GM12878 (cell line): ENCODE data around the gene PREX1. TPM values are rescaled to one million over a fixed set of nuclear protein-coding genes. Genes with fewer than 3 reads are reported as not detected.

Experiments used
- BHLHE40 ChIP-seq, 2 experiments: fragments of 450-650 bp in 1 of 2; IDR thresholded peaks; 2 replicates each; pipeline ENCODE4 v1.6.1; 2011 to 2017; ENCODE audit warnings: low read depth in 2 of 2, borderline replicate concordance in 1 of 2, improper control_type of control experiment in 1 of 2, low read length in 1 of 2, mild to moderate bottlenecking in 1 of 2
- BMI1 ChIP-seq: fragments of 450-650 bp; IDR thresholded peaks from 2 replicates; pipeline ENCODE4 v1.6.1; 2016; ENCODE audit warnings: mild to moderate bottlenecking, moderate library complexity, borderline replicate concordance
- CBFB ChIP-seq: IDR thresholded peaks from 2 replicates; pipeline ENCODE4 v1.6.1; 2016; ENCODE audit warnings: antibody characterized with exemption, low read depth
- FOXM1 ChIP-seq: IDR thresholded peaks from 2 replicates; pipeline ENCODE4 v1.6.1; 2012; ENCODE audit warnings: low read depth, mild to moderate bottlenecking, inconsistent platforms, low read length, moderate library complexity
- GATAD2B ChIP-seq: fragments of 450-650 bp; conservative IDR thresholded peaks from 2 replicates; pipeline ENCODE4 v1.6.1; 2017; ENCODE audit warnings: low read depth, mild to moderate bottlenecking, moderate library complexity
- IKZF1 ChIP-seq: fragments of 450-650 bp; conservative IDR thresholded peaks from 2 replicates; pipeline ENCODE4 v1.6.1; 2017; ENCODE audit warnings: antibody characterized with exemption, mild to moderate bottlenecking
- IKZF2 ChIP-seq, 2 experiments: fragments of 450-650 bp; IDR thresholded peaks; 2 replicates each; pipeline ENCODE4 v1.6.1; 2017; ENCODE audit warnings: mild to moderate bottlenecking in 2 of 2, moderate library complexity in 2 of 2
- NFYB ChIP-seq: IDR thresholded peaks from 2 replicates; pipeline ENCODE4 v1.6.1; 2011; ENCODE audit warnings: low read depth, mild to moderate bottlenecking, low read length, improper control_type of control experiment, moderate library complexity; ENCODE audit not compliant: insufficient read depth
- PAX5 ChIP-seq: IDR thresholded peaks from 2 replicates; pipeline ENCODE4 v1.6.1; 2011; ENCODE audit warnings: low read depth, low read length, borderline replicate concordance
- RAD51 ChIP-seq: fragments of 450-650 bp; IDR thresholded peaks from 2 replicates; pipeline ENCODE4 v1.6.1; 2016; ENCODE audit warnings: moderate library complexity, mild to moderate bottlenecking, inconsistent platforms
- SMAD5 ChIP-seq: IDR thresholded peaks from 2 replicates; pipeline ENCODE4 v1.6.1; 2016; ENCODE audit warnings: antibody characterized with exemption, low read depth
- TAF1 ChIP-seq: IDR thresholded peaks from 2 replicates; pipeline ENCODE4 v1.6.1; 2011; ENCODE audit warnings: mild to moderate bottlenecking, low read depth, low read length, borderline replicate concordance
- TCF12 ChIP-seq: IDR thresholded peaks from 2 replicates; pipeline ENCODE4 v1.6.1; 2011; ENCODE audit warnings: low read depth, mild to moderate bottlenecking, low read length
- ZBED1 ChIP-seq: IDR thresholded peaks from 2 replicates; pipeline ENCODE4 v1.6.1; 2016; ENCODE audit warnings: borderline replicate concordance
- ZNF274 ChIP-seq: IDR thresholded peaks from one replicate; pipeline ENCODE4 v1.8.0; 2011; ENCODE audit not compliant: insufficient read length, insufficient read depth
- polyA plus RNA-seq, 11 experiments: library from polyadenylated mRNA; depleted of rRNA in 4 of 11; unstranded in 6 of 11; stranded (reverse) in 5 of 11; fragments of >200 nt; fragmentation: Nextera tagmentation in 4 of 11; fragmentation: Illumina TruSeq in 1 of 11; extraction: Ambion mirVana in 4 of 11; extraction: Trizol in 1 of 11; gene quantifications; 1 replicate in 1 of 11; 2 replicates in 10 of 11; pipeline versions ENCODE4 v1.2.1 to v1.2.3, GENCODE V29; 2011 to 2016; ENCODE audit warnings: inconsistent platforms in 2 of 11, missing spikeins in 2 of 11, low read depth in 1 of 11
- total RNA-seq, 4 experiments: library from RNA; depleted of rRNA in 3 of 4; stranded (reverse); fragments of >200 nt in 3 of 4; fragmentation: Illumina TruSeq in 1 of 4; extraction: Trizol in 1 of 4; gene quantifications; 2 replicates each; pipeline versions ENCODE4 v1.2.1 to v1.2.3, GENCODE V29; 2013 to 2021
- TF ChIP-seq, protein P1 (sequence below): IDR thresholded peaks from 2 replicates; pipeline ENCODE4 v1.6.1; 2011; ENCODE audit warnings: mild to moderate bottlenecking, low read depth, low read length, moderate library complexity; ENCODE audit not compliant: insufficient replicate concordance
- TF ChIP-seq, protein P2 (sequence below): IDR thresholded peaks from 2 replicates; pipeline ENCODE4 v1.6.1; 2012; ENCODE audit warnings: mild to moderate bottlenecking, low read depth, low read length
- TF ChIP-seq, protein P3 (sequence below): fragments of 450-650 bp; IDR thresholded peaks from 2 replicates; pipeline ENCODE4 v1.6.1; 2016; ENCODE audit warnings: mild to moderate bottlenecking
- TF ChIP-seq, protein P4 (sequence below): fragments of 450-650 bp; IDR thresholded peaks from 2 replicates; pipeline ENCODE4 v1.6.1; 2017; ENCODE audit warnings: antibody characterized with exemption, mild to moderate bottlenecking, moderate library complexity

The PREX1 gene
- total and polyA plus RNA-seq, 10 of the 15 experiments (the other 5 are each of a cell fraction or from before 2014, with no cell fraction given), result 2.6 to 114 (median 38.9) TPM

DNA sequence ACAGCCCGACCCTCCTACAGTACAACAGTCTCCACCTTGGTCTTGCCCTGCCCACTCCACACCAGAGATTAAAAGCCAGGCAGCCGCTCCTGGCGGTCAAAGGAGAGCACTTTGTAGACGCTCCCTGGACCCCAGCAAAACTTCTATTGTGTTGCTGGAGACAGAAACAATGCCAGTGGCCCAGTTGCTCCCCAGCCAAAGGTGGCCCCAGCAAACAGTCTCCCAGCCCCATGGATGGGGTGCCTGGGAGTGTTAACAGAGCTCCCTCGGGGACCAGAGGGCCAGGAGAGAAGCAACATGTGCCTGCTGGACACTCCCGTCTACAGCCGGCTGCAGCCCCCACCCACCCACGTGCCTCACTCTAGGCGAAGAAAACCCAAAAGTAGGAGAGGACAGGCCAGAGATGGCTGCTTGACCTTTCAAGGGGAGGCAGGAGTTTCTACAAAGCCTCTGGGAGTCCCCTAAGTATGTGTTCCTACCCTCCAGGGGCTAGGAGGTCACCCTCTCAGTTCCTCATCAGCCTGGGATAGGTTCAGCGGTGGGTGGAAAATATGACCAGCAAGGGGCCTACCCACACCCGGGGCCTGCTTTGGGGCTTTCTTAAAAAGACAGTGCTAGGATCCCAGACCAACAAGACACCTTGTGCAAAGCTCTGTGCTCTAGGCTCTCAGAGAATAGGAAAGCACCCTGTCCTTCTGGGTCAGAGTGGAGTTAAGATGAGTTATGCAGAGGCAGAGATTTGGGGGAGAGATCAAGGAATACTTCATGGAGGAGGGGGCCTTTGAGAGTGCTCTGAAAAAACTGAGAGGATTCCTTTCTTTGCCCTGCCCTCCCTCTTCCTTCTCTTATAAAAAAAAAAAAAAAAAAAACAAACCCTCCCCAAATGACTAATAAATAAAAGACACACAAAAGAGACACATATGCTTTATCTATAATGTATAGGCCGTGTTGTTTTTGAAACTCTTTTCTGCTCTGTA is 19.0 kb upstream of the PREX1 start (continued):
- TF ChIP-seq, protein P1, sequence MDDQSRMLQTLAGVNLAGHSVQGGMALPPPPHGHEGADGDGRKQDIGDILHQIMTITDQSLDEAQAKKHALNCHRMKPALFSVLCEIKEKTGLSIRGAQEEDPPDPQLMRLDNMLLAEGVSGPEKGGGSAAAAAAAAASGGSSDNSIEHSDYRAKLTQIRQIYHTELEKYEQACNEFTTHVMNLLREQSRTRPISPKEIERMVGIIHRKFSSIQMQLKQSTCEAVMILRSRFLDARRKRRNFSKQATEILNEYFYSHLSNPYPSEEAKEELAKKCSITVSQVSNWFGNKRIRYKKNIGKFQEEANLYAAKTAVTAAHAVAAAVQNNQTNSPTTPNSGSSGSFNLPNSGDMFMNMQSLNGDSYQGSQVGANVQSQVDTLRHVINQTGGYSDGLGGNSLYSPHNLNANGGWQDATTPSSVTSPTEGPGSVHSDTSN, result no peak
- peak; percentile 98 for TF ChIP-seq IKZF2 (IDR thresholded peaks at IDR 0.05)
- peak; percentile 86 for TF ChIP-seq BHLHE40 (IDR thresholded peaks at IDR 0.05; ENCODE audit: borderline replicate concordance in 1 of 2, low read depth in 2 of 2, low read length in 1 of 2)
- TF ChIP-seq FOXM1, result peak; percentile 93
- TF ChIP-seq BMI1, result peak; percentile 63; the same call in 1 of the 2 replicates
- peak; percentile 55; the same call in 1 of the 2 replicates for TF ChIP-seq RAD51
- TF ChIP-seq, protein P2, sequence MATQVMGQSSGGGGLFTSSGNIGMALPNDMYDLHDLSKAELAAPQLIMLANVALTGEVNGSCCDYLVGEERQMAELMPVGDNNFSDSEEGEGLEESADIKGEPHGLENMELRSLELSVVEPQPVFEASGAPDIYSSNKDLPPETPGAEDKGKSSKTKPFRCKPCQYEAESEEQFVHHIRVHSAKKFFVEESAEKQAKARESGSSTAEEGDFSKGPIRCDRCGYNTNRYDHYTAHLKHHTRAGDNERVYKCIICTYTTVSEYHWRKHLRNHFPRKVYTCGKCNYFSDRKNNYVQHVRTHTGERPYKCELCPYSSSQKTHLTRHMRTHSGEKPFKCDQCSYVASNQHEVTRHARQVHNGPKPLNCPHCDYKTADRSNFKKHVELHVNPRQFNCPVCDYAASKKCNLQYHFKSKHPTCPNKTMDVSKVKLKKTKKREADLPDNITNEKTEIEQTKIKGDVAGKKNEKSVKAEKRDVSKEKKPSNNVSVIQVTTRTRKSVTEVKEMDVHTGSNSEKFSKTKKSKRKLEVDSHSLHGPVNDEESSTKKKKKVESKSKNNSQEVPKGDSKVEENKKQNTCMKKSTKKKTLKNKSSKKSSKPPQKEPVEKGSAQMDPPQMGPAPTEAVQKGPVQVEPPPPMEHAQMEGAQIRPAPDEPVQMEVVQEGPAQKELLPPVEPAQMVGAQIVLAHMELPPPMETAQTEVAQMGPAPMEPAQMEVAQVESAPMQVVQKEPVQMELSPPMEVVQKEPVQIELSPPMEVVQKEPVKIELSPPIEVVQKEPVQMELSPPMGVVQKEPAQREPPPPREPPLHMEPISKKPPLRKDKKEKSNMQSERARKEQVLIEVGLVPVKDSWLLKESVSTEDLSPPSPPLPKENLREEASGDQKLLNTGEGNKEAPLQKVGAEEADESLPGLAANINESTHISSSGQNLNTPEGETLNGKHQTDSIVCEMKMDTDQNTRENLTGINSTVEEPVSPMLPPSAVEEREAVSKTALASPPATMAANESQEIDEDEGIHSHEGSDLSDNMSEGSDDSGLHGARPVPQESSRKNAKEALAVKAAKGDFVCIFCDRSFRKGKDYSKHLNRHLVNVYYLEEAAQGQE, result 0 out of 2 replicates have a peak, but pooled peaks have one; percentile 28
- TF ChIP-seq, protein P3, sequence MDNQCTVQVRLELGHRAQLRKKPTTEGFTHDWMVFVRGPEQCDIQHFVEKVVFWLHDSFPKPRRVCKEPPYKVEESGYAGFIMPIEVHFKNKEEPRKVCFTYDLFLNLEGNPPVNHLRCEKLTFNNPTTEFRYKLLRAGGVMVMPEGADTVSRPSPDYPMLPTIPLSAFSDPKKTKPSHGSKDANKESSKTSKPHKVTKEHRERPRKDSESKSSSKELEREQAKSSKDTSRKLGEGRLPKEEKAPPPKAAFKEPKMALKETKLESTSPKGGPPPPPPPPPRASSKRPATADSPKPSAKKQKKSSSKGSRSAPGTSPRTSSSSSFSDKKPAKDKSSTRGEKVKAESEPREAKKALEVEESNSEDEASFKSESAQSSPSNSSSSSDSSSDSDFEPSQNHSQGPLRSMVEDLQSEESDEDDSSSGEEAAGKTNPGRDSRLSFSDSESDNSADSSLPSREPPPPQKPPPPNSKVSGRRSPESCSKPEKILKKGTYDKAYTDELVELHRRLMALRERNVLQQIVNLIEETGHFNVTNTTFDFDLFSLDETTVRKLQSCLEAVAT, result peak; percentile 62; the same call in 1 of the 2 replicates
- peak; percentile 43; the same call in 1 of the 2 replicates for TF ChIP-seq ZBED1
- TF ChIP-seq TCF12, result no peak
- TF ChIP-seq CBFB, result peak; percentile 90
- TF ChIP-seq PAX5, result peak; percentile 84; the same call in 1 of the 2 replicates
- TF ChIP-seq GATAD2B, result peak; percentile 79
- peak; percentile 77; the same call in 1 of the 2 replicates for TF ChIP-seq NFYB
- no peak for TF ChIP-seq ZNF274
- TF ChIP-seq IKZF1, result peak; percentile 99
- TF ChIP-seq, protein P4, sequence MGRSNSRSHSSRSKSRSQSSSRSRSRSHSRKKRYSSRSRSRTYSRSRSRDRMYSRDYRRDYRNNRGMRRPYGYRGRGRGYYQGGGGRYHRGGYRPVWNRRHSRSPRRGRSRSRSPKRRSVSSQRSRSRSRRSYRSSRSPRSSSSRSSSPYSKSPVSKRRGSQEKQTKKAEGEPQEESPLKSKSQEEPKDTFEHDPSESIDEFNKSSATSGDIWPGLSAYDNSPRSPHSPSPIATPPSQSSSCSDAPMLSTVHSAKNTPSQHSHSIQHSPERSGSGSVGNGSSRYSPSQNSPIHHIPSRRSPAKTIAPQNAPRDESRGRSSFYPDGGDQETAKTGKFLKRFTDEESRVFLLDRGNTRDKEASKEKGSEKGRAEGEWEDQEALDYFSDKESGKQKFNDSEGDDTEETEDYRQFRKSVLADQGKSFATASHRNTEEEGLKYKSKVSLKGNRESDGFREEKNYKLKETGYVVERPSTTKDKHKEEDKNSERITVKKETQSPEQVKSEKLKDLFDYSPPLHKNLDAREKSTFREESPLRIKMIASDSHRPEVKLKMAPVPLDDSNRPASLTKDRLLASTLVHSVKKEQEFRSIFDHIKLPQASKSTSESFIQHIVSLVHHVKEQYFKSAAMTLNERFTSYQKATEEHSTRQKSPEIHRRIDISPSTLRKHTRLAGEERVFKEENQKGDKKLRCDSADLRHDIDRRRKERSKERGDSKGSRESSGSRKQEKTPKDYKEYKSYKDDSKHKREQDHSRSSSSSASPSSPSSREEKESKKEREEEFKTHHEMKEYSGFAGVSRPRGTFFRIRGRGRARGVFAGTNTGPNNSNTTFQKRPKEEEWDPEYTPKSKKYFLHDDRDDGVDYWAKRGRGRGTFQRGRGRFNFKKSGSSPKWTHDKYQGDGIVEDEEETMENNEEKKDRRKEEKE, result no peak
- 0 out of 2 replicates have a peak, but pooled peaks have one; percentile 60 for TF ChIP-seq TAF1
- no peak for TF ChIP-seq SMAD5
